OCI-LY7 (cell line): ENCODE measurements around the gene F13A1. TPM values are rescaled to one million over a fixed set of nuclear protein-coding genes. Genes with fewer than 3 reads are reported as not detected.

Experiments used
- BruUV-seq: library from RNA; stranded (reverse); fragments of 400-500 nt; replicated peaks from 2 replicates; lab custom pipeline; 2021; lab: Mats Ljungman, UMichigan
- CTCF ChIA-PET: fragments of 300-600 bp; sonication (Branson Sonifier 250); formaldehyde crosslinking; loops from one replicate; lab custom pipeline; 2022; ENCODE audit warnings: antibody characterized with exemption; ENCODE audit not compliant: unreplicated experiment; lab: Charles Lee
- POLR2A ChIA-PET: fragments of 300-600 bp; sonication (Branson Sonifier 250); formaldehyde crosslinking; loops from one replicate; lab custom pipeline; 2022; ENCODE audit warnings: antibody characterized with exemption; lab: Charles Lee
- DNase-seq: peaks from one replicate; pipeline ENCODE4 v3.0.0-alpha.2; 2015; ENCODE audit warnings: low spot score
- H2AFZ ChIP-seq: fragments of 200-600 bp; sonication (generic), shearing (Covaris generic); 2 replicates; pipeline ENCODE4 v1.6.1; 2014; ENCODE audit warnings: mild to moderate bottlenecking, antibody characterized with exemption, low read length, moderate library complexity
- H3K27ac ChIP-seq: fragments of 200-600 bp; sonication (generic); 2 replicates; pipeline ENCODE4 v1.5.1; 2014; ENCODE audit warnings: mixed run types, low read depth, mild to moderate bottlenecking, moderate library complexity, low read length, inconsistent platforms; ENCODE audit not compliant: poor library complexity, severe bottlenecking
- H3K36me3 ChIP-seq: fragments of 200-600 bp; sonication (generic); 2 replicates; pipeline ENCODE4 v1.6.1; 2014; ENCODE audit warnings: mild to moderate bottlenecking, antibody characterized with exemption, low read length, moderate library complexity, mixed read lengths; ENCODE audit not compliant: insufficient read depth
- H3K4me1 ChIP-seq: fragments of 200-600 bp; sonication (generic); 2 replicates; pipeline ENCODE4 v1.5.1; 2014; ENCODE audit warnings: mild to moderate bottlenecking, low read length; ENCODE audit not compliant: insufficient read depth, poor library complexity, severe bottlenecking
- H3K4me2 ChIP-seq: fragments of 200-600 bp; sonication (generic); 2 replicates; pipeline ENCODE4 v1.6.1; 2014; ENCODE audit warnings: mild to moderate bottlenecking, low read length
- H3K4me3 ChIP-seq: fragments of 200-600 bp; sonication (generic); 2 replicates; pipeline ENCODE4 v1.5.1; 2014; ENCODE audit warnings: mild to moderate bottlenecking, low read depth, low read length; ENCODE audit not compliant: poor library complexity, severe bottlenecking
- H3K79me2 ChIP-seq: fragments of 200-600 bp; sonication (generic); 2 replicates; pipeline ENCODE4 v1.6.1; 2016; ENCODE audit warnings: low read depth, mild to moderate bottlenecking, low read length, moderate library complexity, mixed read lengths; ENCODE audit not compliant: insufficient read depth
- H3K9me2 ChIP-seq: fragments of 200-600 bp; sonication (generic); 2 replicates; pipeline ENCODE4 v1.6.1; 2016; ENCODE audit warnings: mild to moderate bottlenecking, low read length, mixed read lengths; ENCODE audit not compliant: insufficient read depth
- H3K9me3 ChIP-seq: fragments of 200-600 bp; sonication (generic); 2 replicates; pipeline ENCODE4 v1.6.1; 2014; ENCODE audit warnings: mild to moderate bottlenecking, mixed run types, low read length, mixed read lengths
- H4K20me1 ChIP-seq: fragments of 200-600 bp; sonication (generic); 2 replicates; pipeline ENCODE4 v1.6.1; 2014; ENCODE audit warnings: mild to moderate bottlenecking, antibody characterized with exemption, low read length, moderate library complexity, mixed read lengths; ENCODE audit not compliant: insufficient read depth
- CTCF ChIP-seq: fragments of 200-600 bp; sonication (generic); conservative IDR thresholded peaks from 2 replicates; pipeline ENCODE4 v1.5.1; 2014; ENCODE audit warnings: mild to moderate bottlenecking, antibody characterized with exemption, low read length, moderate library complexity, mixed read lengths
- EZH2phosphoT487 ChIP-seq: fragments of 200-600 bp; sonication (generic); IDR thresholded peaks from 2 replicates; pipeline ENCODE4 v1.6.1; 2018; ENCODE audit warnings: low read depth, borderline replicate concordance, mild to moderate bottlenecking, mixed run types, antibody characterized with exemption, low read length, moderate library complexity, mixed read lengths
- intact Hi-C: fragments of 100-400 bp; cut with micrococcal nuclease; formaldehyde crosslinking; loops from one replicate; pipeline ENCODE4 v1.10.0; 2022; ENCODE audit not compliant: unreplicated experiment
- total RNA-seq, 2 experiments: library from RNA; depleted of rRNA in 1 of 2; stranded (reverse); fragments of >200 nt in 1 of 2; shearing (Covaris generic) in 1 of 2; gene quantifications; 2 replicates each; pipeline ENCODE4 v1.2.3, GENCODE V29; 2014 to 2022

Gene F13A1
- total RNA-seq, 2 experiments from 2014 or later = 0.13 to 0.63 TPM

- POLR2A ChIA-PET = interaction anchor here (0.6 to 8.1 kb wide), 32 partner anchors 9 to 1818 kb away, joined by 3 to 59 read pairs (median 4); no protein-coding TSS in a partner anchor
- no TSS peak for BruUV-seq
- no peaks in the 10 kb centered on the region for H3K9me2 ChIP-seq
- peaks cover 5% of the 10 kb centered on the region; the same call in 1 of the 2 replicates for H3K36me3 ChIP-seq
- peak overlapping the region; percentile 82 for H3K4me2 ChIP-seq
- CTCF ChIA-PET = no interaction called here
- peaks cover 14% of the 10 kb centered on the region for H3K9me3 ChIP-seq
- intact Hi-C loops = loop anchor here (1.0 to 5.0 kb wide), 7 partner anchors 60 to 325 kb away; partner anchors contain the start of gene NRN1
- H3K4me1 ChIP-seq = peaks cover 77% of the 10 kb centered on the region
- peak overlapping the region; percentile 64 for H3K4me3 ChIP-seq
- no peaks in the 10 kb centered on the region for H4K20me1 ChIP-seq
- peak overlapping the region; percentile 97 for H3K27ac ChIP-seq
- no peaks in the 10 kb centered on the region for H3K79me2 ChIP-seq
- DNase-seq = peak; percentile 94
- H2AFZ ChIP-seq = no peak overlapping the region
- TF ChIP-seq CTCF (no peak), EZH2phosphoT487 (no peak)
These were observed 11.6 kb upstream of the F13A1 start for GRCh38 chr6:6331946-6332601.

- BruUV-seq = no TSS peak
- peaks cover 73% of the 10 kb centered on the region for H3K4me1 ChIP-seq
- H3K4me2 ChIP-seq = peak overlapping the region; percentile 82
- TF ChIP-seq EZH2phosphoT487 (no peak), CTCF (no peak)
- peak overlapping the region; percentile 64 for H3K4me3 ChIP-seq
- H3K9me2 ChIP-seq = no peaks in the 10 kb centered on the region
- peak overlapping the region; percentile 34; the same call in 1 of the 2 replicates for H2AFZ ChIP-seq
- no peaks in the 10 kb centered on the region for H3K79me2 ChIP-seq
- peaks cover 5% of the 10 kb centered on the region; the same call in 1 of the 2 replicates for H3K36me3 ChIP-seq
- H4K20me1 ChIP-seq = no peaks in the 10 kb centered on the region
- peaks cover 11% of the 10 kb centered on the region for H3K9me3 ChIP-seq
- H3K27ac ChIP-seq = peak overlapping the region; percentile 97
- peak; percentile 96 for DNase-seq
- POLR2A ChIA-PET = interaction anchor here (0.6 to 8.1 kb wide), 3 partner anchors 60 to 77 kb away, joined by 5 to 59 read pairs (median 5); no protein-coding TSS in a partner anchor
- intact Hi-C loops = loop anchor here (1.0 to 5.0 kb wide), 5 partner anchors 61 to 324 kb away; partner anchors contain the start of gene NRN1
- CTCF ChIA-PET = no interaction called here
These were observed 10.9 kb upstream of the F13A1 start for GRCh38 chr6:6331393-6331792.
